GOT3 (cell line): ENCODE data around the gene RNF213.

ENCODE experiments used
- DNase-seq: peaks from one replicate; lab custom pipeline; 2025; ENCODE audit warnings: mixed read lengths; lab: John Stamatoyannopoulos, UW

RNF213 gene

DNA sequence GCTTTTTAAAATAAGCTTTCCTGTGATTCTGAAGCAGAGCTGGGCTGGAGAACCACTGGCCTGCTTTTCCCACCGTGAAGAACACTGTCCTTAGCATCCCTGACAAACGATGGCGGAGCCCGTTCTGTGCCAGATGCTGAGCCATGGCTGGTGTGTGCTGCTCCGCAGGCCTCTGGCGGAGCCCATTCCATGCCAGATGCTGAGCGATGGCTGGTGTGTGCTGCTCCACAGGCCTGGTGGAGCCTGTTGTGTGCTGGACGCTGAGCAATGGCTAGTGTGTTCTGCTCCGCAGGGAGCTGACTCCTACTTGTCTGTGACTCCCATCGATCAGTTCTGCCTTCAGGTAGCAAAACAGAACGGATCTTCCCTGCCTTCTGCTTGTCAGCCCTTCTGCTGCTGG, 158.6 kb downstream of the RNF213 start:
- no peak for DNase-seq

DNA sequence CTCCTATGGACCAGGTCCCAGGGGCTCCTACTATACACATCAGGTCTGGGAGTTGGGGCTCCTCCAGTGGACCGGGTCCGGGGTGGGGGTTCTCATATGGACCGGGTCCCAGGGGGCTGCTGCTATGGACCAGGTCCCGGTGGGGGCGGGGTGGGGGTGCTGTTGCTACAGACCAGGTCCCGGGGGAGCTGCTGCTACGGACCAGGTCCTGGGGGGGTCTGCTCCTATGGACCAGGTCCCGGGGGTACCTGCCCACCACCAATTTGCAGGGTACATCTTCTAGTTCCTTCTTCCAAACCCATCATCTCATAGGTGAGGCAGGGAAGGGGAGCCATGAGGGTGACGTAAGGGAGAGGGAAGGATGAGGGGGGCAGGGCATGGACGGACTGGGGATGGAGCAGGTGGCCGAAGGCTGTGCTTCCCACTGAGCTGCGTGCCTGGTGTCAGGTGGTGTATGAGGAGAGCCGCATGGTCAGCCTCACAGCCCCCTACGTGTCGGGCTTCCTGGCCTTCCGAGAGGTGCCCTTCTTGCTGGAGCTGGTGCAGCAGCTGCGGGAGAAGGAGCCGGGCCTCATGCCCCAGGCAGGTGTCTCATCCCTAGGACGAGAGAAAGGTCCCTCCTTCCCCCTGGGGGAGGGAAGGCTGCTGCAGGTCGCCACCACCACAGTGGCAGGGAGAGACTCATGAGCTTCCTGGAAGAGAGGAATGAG, 160.9 kb downstream of the RNF213 start:
- DNase-seq, result no peak

DNA sequence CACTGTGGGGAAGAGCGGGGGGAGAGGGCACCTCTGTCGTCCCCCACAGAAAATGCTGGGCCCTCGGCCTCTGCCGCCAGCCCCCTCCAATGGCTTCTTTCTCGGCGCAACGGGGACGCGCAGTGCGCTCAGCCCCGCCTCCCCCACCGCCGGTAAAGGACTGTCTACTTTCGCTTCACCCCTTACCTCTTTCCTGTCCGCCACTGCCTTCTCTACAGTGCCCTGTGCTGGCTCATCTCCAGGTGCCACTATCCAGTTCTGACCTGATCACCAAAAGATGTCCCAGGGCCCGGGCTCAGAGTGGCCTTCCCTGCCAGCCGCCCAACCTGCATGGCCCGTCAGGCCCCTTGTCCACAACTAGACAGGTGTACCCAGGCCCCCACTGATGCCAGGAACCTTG, 161.6 kb downstream of the RNF213 start:
- DNase-seq, result no peak

DNA sequence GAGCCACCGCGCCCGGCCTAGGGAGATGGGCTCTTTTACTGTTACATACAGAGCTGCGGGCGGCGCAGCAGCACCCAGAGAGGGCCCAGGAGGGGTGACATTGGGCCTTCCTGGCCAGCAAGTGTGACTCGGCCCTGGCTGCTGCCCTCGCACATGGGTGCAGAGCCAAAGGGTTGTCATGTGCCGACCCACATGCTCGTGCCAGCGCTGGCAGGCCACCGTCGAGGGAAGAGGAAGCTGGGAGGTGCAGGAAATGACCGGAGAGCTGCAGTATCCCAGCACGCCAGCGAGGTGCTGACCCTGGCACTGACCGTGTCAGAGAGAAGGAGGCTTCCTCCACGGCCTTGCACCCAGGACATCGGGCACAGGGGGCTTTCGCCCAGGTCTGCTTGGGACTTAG, 162.3 kb downstream of the RNF213 start:
- DNase-seq, result no peak

DNA sequence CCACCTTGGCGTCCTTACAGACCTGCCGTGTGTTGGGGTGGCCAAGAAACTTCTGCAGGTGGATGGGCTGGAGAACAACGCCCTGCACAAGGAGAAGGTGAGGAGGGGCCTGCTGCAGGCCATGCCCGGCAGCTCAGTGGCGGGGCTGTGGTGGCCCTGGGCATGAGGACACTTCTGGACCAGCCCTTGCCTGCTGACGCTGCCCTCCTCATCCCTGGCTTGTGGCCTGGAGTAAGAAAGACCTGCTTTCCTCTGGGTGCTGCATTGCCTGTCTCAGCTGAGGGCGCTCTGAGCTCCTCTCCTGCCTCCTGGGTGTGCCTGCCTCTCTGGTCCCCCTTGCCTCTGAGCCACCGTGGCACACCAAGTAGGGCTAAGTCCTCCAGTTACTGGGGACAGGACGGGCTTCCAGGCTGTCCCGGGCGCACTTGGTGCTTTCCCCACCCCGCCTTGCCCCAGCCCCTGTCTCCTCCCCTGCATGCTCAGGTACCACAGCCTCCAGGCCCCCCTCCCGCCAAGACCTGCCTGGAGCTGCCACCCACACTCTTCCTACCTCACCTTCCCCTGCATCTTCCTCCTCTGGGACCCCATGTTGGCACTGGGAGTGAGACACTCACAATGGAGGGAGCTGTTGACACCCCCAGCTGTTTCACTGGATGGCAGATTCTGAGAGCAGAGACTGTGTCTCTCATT, 163.0 kb downstream of the RNF213 start:
- DNase-seq, result no peak

DNA sequence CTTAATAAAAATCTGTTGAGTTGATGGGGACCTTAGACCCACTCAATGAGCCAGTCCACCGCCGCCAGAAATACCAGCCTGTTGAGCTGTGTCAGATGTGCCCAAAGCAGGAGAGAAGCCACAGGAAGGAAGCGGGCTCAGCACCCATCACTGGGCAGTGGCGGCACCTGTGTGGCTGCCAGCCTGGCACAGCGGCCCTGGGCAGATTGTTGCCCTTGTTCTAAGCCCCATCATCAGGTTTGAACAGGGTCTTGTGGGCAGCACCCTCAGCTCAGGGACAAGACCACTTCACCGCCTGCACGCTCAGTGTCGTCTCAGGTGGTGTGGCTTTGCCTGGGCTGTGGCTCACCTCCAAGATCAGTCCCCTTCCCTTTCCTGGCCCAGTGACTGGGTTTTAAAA, 163.6 kb downstream of the RNF213 start:
- no peak for DNase-seq

DNA sequence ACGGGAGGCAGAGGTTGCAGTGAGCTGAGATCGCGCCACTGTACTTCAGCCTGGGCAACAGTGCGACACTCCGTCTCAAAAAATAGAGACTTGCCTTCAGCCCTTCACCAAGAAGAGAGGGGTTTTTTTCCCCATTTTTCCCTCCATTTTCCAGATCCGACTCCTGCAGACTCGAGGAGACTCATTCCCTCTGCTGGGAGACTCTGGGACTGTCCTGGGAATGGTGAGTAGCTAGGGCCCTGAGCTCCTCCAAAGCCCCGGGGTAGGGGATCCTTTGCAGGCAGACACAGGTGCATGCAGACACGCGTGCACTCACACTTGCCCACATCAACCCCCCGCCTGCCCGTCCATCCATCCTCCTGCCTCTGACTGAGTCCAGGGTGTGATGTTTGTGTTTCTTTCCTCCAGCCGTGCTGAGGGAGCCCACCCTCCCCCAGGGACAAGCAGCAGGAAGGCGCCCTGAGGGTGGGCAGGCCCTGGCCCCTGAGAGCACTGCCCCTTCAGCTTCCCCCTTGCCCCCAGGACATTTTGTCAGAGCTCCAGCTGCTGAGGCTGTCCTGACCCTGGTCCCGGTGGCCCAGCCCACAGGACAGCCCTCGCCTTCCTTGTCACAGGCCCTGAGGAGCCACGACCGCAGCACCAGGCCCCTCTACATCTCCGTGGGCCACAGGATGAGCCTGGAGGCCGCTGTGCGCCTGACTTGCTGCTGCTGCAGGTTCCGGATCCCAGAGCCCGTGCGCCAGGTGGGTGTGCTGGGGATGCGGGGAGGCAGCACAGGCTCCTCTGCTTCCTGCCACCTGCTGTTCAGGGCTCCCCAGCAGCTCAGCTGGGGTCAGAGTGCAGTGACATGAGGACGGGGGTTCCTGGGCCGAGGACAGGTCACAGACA, 164.5 kb downstream of the RNF213 start:
- no peak for DNase-seq

DNA sequence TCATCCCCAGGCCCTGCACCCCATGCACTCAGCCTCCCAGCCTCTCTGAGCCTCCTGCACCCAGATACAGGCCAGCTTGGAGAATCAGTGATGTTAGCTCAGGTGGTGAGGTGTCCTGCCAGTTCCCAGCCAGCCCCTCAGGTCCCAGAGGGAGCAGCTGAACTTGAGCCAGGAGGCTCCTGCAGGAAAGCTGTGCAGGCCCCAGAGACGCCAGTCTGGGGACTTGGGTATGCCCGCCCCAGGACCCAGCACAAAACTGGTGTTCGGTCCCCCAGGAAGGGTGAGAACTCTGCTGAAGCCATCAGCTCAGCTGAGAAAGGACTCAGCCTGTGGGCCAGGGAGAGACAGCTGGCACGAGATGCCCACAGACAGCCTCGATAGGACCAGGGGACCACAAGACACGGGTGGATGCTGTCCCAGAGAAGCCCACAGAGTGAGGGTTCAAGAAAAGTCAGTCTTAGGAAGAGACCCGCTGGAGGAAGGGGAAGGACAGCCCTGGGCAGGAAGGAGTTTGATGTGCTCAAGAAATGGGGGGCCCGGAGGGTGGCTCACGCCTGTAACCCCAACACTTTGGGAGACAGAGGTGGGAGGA, 165.3 kb downstream of the RNF213 start:
- DNase-seq, result no peak

DNA sequence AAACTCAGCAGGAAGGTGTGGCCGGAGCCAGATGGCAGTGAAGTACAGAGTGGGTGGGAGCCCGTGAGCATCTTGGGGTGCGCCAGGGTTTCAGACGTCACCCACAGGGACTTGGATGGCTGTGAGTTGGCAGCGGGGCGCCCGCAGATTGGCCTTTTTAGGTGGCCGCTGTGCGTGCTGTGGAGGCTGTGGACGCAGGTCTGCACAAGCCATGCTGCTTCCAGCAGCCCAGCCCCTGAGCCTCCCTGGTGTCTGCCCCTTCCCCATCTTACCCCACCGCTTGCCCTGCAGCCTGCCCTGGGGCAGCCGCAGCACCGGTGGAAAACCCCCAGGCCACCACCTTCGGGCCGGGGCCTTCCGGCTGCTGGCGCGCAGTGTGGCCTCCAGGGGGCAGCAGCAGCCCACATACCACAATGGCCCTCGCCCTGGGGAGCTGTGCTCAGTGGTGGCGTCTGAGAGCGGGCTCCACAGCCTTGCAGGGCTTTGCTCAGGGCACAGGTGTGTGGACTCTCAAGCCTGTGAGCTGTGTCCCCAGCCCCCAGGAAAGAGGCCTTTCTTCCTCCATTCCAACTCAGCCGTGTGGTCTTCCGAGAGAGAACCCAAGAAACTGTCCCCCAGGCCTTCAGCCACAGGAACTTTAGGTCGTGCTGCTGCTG, 166.1 kb downstream of the RNF213 start:
- peak; percentile 10 for DNase-seq

DNA sequence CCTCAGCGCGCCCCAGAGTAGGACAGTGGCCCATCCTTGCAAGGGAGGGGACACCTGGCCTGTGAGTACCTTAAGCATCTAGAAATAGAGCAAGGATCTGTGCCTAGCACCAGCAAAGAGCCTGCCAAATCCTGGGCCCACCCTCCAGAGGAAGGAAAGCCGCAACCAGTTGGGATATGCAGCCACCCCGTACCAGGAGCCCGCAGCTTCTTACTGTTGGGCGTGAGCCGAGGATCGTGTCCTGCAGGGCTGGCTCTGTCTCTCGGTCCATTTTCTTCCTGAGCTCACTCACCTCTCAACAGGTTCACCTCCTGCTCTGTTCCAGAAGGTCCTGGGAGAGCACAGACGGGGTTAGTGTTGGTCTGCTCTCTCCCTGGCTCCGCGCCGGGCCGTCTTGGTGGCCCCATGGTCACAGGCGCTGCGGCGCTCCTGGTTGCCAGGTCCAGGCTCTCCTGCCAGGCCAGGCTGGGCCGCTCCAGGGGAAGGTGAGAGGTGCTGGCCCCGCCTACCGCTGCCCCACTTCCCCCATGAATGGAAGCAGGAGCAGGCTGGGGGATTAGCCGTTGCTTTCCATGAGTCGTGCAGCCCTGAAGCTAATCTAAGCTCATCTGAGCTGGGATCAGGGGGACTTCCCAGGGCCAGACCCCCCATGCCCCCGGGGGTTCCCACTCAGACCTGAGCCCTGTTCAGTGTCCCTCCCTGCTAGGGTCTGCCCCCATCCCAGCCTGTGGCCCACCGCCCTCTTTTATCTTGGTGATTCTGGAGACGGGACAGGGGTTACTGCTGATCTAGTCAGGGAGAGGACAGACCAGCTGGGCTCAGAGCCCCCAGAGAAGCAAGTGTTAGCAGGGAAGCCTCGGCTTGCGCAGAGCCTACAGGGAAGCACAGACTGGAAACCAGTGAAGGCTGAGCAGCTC, 167.0 kb downstream of the RNF213 start:
- DNase-seq, result no peak

DNA sequence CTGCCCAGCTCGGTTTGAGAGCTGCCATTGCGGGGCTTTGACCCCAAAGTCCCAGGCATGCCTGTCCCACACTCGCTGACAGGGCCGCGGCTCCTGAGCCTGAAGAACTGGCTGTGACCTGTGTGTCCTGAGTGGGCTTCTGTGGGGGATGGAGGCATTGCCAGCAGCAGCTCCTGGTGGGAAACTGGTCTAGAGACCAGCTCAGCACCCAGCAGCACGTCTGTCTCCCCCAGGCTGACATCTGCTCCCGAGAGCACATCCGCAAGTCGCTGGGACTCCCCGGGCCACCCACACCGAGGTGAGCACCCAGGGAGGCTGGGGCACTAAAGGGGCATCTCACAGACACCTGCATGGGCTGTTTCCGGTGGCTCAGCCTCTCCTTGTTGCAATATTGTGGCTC, 167.7 kb downstream of the RNF213 start:
- no peak for DNase-seq

DNA sequence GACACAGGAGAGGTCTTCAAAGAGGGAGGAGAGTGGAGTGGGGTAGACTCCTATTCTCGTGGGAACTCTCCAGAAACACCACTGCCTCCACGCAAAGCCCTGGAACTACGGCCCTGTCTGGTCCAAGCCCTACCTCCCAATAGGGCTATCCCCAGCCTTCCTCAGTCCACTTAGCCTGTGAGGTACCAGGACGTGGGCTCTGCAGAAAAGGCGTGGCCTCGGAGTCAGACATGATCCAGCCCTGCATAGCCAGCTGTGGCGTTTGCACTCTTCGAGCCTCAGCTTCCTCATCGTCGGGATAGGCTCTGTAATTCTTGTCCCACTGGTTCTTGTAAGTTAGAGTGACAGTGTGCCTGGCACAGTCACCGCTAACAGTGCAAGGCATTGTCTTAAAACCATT, 168.1 kb downstream of the RNF213 start:
- no peak for DNase-seq

DNA sequence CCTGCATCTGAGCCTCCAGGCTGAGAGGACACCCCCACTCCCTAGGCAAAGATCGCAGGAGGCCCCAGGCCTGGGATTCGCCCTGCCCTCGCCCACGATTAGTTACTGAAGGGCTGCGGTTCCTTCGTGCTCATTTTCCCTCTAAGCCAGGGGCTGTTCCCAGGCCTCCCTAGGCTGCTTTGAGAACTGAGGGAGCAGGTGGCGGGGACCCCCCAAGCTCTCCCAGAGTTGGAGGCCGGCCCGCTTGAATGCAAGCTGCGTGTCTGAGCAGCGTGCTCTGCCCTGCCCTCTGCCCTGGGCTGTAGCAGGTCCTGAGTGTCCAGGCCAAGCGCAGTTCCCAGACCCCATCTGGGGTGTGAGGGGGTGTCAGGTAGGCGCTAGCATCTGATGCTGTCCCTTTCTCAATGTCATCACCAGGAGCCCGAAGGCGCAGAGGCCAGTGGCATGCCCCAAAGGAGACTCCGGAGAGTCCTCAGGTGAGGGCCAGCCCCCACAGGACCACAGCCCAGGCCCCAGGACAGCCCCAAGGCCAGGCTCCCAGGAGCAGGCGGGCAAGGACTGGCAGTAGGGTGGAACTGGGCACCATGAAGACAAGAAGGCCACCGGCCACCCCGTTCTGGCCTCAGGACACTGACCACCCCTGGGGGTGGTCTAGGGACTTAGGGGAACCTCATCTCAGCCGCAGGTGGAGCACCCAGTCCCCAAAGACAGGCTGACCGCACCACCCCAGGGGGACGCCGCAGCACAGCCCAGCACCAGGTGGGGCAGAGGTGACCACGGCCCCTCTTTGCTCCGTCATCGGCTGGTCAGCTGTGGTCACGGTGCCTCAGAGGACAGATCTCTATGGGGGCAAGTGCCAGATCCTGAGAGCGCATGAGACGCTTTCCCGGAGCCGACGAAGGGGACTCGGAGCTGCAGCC, 169.0 kb downstream of the RNF213 start:
- no peak for DNase-seq

DNA sequence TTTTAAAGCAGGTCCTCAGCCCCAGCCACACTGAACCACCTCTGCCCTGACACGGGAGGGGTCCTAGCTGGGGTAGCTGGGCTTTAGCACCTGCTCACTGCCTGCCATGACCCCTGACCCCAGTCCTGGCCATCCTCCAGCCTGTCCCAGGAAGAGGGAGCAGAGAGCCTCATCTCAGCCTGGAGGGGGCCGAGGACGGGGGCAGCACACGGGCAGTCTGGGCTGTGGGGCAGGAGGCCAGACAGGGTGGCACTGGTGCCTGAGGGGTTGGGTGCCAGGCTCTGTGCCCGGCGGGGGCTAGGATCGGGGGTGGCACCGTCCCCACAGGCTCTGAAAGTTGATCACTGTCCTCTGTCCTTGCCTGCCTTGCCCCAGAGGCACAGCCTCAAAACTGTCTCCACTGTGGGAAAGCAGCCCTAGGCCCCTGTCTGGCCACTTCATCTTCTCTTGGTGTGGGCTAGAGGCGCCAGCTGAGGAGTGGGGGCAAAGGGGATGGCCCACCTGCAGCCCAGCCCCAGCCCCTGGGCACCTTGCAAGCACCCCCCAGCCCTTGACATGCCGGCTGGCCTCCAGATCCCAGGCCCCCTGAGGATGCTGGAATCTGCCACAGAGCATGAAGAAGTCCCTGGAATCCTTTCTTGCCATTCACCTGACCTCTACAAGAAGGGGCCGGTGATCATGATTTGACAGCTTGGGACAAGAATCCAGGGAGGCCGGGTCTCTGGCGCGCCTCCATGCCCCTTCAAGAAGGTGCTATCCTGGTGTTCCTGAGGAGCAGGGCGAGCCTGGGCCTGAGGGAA, 170.0 kb downstream of the RNF213 start:
- no peak for DNase-seq

DNA sequence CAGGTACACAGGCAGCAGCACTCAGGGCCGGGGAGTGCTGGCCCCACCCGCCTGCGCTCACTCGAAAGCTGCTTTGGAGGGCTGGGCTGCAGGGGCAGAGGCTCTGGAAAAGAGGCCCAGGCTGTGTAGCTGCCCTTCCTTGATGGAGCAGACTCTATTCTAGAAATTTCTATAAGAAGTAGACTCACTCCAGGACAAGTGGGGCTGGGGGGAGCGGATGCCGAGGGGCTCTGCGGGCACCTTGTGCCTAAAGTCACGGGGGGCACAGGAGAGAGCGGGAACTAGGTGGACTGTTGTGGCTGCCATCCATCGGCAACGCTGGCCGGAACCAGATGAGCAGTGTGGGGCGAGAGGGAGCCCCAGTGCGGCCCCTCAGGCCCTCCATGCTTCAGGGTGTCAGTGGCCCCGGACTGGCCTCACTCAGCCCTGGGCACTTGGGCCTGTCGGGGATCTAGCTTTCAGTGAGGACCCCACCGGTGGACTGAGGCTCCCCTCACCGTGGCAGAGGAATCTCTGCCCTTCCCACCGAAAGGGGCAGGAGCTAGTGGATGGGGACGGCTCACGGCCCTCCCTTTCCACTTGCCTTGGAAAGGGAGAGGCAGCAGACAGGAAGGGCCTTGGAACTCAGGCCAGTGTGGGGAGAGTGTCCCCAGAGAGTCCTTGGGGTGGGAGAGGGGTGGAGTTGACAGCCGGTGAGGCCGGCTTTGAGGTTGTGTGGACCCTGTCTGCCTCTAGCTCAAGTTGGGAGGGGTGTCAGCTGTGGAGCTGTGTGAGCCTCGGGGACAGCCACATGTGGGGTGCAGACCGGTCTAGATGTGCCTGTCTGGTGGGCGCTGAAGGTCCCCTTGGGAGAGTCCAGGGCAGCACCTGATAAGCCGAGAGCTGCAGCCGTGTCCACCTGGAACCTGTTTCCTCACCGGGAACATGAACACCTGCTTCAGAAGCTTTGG, 170.9 kb downstream of the RNF213 start:
- no peak for DNase-seq

DNA sequence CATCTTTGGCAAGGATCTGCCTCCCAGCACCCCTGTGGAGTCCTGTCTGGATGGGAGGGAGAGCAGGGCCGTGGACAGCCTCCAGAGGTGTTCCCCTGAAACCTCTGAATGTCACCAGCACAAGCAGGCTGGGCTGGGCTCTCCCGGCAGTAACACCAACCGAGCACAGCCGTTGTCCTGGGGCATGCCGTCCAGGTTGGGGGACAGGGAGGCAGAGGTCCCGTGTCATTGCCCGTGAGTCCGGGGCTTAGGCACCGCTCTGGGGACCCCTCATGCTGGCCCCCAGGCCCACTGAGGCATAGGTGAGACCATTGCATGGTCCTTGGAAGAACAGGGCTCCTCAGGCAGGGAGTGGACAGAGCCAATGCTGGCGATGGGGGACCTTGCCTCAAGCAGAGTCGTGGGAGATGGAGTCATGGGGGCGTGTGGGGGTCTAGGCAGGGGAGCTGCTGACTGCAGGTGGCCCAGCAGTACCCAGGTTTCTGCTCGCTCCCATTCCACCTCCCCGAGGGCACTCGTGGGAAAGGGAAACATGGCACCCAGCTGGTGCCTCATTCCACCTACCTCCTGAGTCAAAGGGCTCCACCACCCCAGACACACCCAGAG, 171.8 kb downstream of the RNF213 start:
- DNase-seq, result no peak

DNA sequence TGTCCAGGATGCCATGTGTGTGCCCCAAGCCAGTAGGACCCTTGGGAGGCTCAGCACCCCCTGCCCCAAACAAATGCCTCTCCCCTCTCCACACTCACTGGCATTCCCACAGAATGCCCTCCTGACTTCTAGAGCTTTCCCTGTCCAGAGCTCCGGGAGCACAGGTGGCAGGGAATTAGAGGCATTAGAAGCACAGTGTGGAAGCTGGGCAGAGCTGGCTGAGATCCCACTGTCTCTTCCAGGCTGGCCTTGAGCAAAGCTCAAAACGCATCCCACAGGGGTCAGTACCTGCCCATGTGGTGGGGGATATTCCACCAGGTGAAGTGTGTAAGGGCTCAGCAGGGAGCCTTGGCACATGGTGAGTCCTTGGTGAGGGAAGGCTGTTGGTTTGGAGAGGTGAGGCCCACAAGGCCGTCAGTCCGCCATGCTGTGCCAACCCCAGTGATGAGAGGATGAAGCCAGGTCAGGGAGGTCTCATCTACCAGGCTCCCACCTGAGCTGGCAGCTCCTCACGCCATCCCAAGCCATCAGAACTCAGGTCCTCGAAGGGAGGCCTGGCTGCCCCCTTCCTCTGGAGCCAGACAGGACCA, 172.4 kb downstream of the RNF213 start:
- no peak for DNase-seq
